GM12878 (cell line): ENCODE measurements around the gene SEMA4D. TPM values are rescaled to one million over a fixed set of nuclear protein-coding genes. Genes with fewer than 3 reads are reported as not detected.

Experiments
- ATAC-seq: fragments of 200-7000 bp; cut with Tn5 transposase; 3 replicates; pipeline ENCODE4 v1.9.1; 2020; ENCODE audit warnings: mild to moderate bottlenecking, moderate library complexity
- BruUV-seq: library from RNA; stranded (reverse); fragments of 400-500 nt; replicated peaks from 2 replicates; lab custom pipeline; 2021; lab: Mats Ljungman, UMichigan
- CTCF ChIA-PET: fragments of 300-600 bp; sonication (Branson Sonifier 250); formaldehyde crosslinking; extraction: SDS; loops from one replicate; lab custom pipeline; 2021; ENCODE audit warnings: inconsistent platforms; lab: Yijun Ruan, JAX
- POLR2A ChIA-PET: fragments of 350-600 bp; formaldehyde crosslinking; extraction: SDS; loops from one replicate; lab custom pipeline; 2021; ENCODE audit warnings: inconsistent platforms; lab: Charles Lee
- RAD21 ChIA-PET: fragments of 300-600 bp; sonication (Branson Sonifier 250); formaldehyde crosslinking; loops from one replicate; lab custom pipeline; 2023; ENCODE audit warnings: antibody characterized with exemption; ENCODE audit not compliant: unreplicated experiment; lab: Charles Lee
- SMC1A ChIA-PET: fragments of 300-600 bp; sonication (Branson Sonifier 250); formaldehyde crosslinking; loops from one replicate; lab custom pipeline; 2023; ENCODE audit not compliant: unreplicated experiment, uncharacterized antibody; lab: Charles Lee
- DNase-seq: peaks from one replicate; pipeline ENCODE4 v3.0.0-alpha.2; 2011; ENCODE audit warnings: low read depth, low spot score
- FAIRE-seq: peaks from 3 replicates; lab custom pipeline; 2011; peaks lifted over from hg19 to GRCh38; lab: Jason Lieb, UNC
- H2AFZ ChIP-seq: 2 replicates; pipeline ENCODE4 v1.6.0; 2011; ENCODE audit warnings: low read depth, low read length, control low read depth; ENCODE audit not compliant: control insufficient read depth
- H3K27ac ChIP-seq: 2 replicates; pipeline ENCODE4 v1.5.1; 2011; ENCODE audit warnings: control low read depth; ENCODE audit not compliant: control insufficient read depth, insufficient read depth
- H3K27me3 ChIP-seq, 2 experiments: replicated peaks in 1 of 2; 2 replicates each; pipeline versions ENCODE4 v1.6.0 to v1.6.1; 2011; ENCODE audit warnings: low read length in 1 of 2; ENCODE audit not compliant: control insufficient read depth in 2 of 2, insufficient read depth in 2 of 2
- H3K36me3 ChIP-seq, 2 experiments: 2 replicates each; pipeline ENCODE4 v1.5.1; 2011; ENCODE audit warnings: low read length in 1 of 2; ENCODE audit not compliant: control insufficient read depth in 2 of 2, insufficient read depth in 2 of 2
- H3K4me1 ChIP-seq: 2 replicates; pipeline ENCODE4 v1.6.1; 2011; ENCODE audit warnings: mild to moderate bottlenecking, low read length, moderate library complexity, mixed read lengths; ENCODE audit not compliant: control insufficient read depth, insufficient read depth
- H3K4me2 ChIP-seq: 2 replicates; pipeline ENCODE4 v1.6.0; 2011; ENCODE audit warnings: control low read depth; ENCODE audit not compliant: control insufficient read depth, insufficient read depth
- H3K4me3 ChIP-seq: fragments of 200-600 bp; sonication (generic); 2 replicates; pipeline ENCODE4 v1.5.1; 2016
- H3K79me2 ChIP-seq: 2 replicates; pipeline ENCODE4 v1.6.0; 2011; ENCODE audit warnings: low read length; ENCODE audit not compliant: control insufficient read depth, insufficient read depth
- H3K9ac ChIP-seq: 2 replicates; pipeline ENCODE4 v1.8.0; 2011; ENCODE audit warnings: low read length, control low read depth, mixed read lengths; ENCODE audit not compliant: control insufficient read depth, insufficient read depth
- H3K9me3 ChIP-seq: replicated peaks from 3 replicates; pipeline ENCODE4 v1.5.1; 2011; ENCODE audit warnings: mild to moderate bottlenecking, low read length; ENCODE audit not compliant: control insufficient read depth, insufficient read depth
- H4K20me1 ChIP-seq: 2 replicates; pipeline ENCODE4 v1.6.0; 2011; ENCODE audit not compliant: control insufficient read depth, insufficient read depth
- ZBTB40 ChIP-seq: fragments of 450-650 bp; IDR thresholded peaks from 2 replicates; pipeline ENCODE4 v1.6.1; 2016; ENCODE audit warnings: mild to moderate bottlenecking, moderate library complexity, borderline replicate concordance
- ZNF622 ChIP-seq: fragments of 450-650 bp; IDR thresholded peaks from 2 replicates; pipeline ENCODE4 v1.6.1; 2017; ENCODE audit warnings: mild to moderate bottlenecking, inconsistent platforms
- WGBS: methylation state at CpG from one replicate; pipeline ENCODE4 v1.1.6; 2016; ENCODE audit warnings: low lambda C conversion rate; ENCODE audit not compliant: insufficient replicate concordance, insufficient coverage; ENCODE audit errors: missing lambda C conversion rate; 5-methylcytosine and 5-hydroxymethylcytosine counted together
- in situ Hi-C: fragments of 300-500 bp; cut with MboI; formaldehyde crosslinking; loops from 9 replicates; pipeline ENCODE4 v1.14.3; 2018; ENCODE audit warnings: mixed read lengths
- intact Hi-C: fragments of 100-400 bp; cut with micrococcal nuclease; formaldehyde crosslinking; loops from one replicate; pipeline ENCODE4 v1.14.2; 2022; ENCODE audit not compliant: unreplicated experiment
- polyA plus RNA-seq, 11 experiments: library from polyadenylated mRNA; depleted of rRNA in 4 of 11; unstranded in 6 of 11; stranded (reverse) in 5 of 11; fragments of >200 nt; fragmentation: Nextera tagmentation in 4 of 11; fragmentation: Illumina TruSeq in 1 of 11; extraction: Ambion mirVana in 4 of 11; extraction: Trizol in 1 of 11; gene quantifications; 1 replicate in 1 of 11; 2 replicates in 10 of 11; pipeline versions ENCODE4 v1.2.1 to v1.2.3, GENCODE V29; 2011 to 2016; ENCODE audit warnings: inconsistent platforms in 2 of 11, missing spikeins in 2 of 11, low read depth in 1 of 11
- total RNA-seq, 4 experiments: library from RNA; depleted of rRNA in 3 of 4; stranded (reverse); fragments of >200 nt in 3 of 4; fragmentation: Illumina TruSeq in 1 of 4; extraction: Trizol in 1 of 4; gene quantifications; 2 replicates each; pipeline versions ENCODE4 v1.2.1 to v1.2.3, GENCODE V29; 2013 to 2021

SEMA4D gene
- total and polyA plus RNA-seq, 10 of the 15 experiments (the other 5 are each of a cell fraction or from before 2014, with no cell fraction given): 15.1 to 136 (median 39.6) TPM

DNA sequence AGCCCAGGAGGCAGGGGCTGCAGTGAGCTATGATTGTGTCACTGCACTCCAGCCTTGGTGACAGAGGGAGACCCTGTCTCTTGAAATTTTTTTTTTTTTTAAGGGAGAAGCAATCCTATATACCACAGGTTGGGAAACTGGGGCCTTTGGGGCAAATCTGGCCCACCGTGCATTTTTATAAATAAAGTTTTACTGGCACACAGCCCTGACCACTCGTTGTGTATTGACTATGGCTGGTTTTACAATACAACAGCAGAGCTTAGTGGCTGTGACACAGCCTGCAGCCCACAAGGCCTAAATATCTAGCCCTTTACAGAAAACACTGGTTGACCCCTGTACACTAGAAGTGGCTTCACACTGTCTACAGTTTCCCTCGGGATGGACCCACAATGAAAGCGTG, 121.6 kb downstream of the SEMA4D start:
- Histone ChIP-seq H3K4me1 (peaks cover 15% of the 10 kb centered on the region), H3K9me3 (no peaks in the 10 kb centered on the region), H2AFZ (no peak overlapping the region), H3K27me3 (no peaks in the 10 kb centered on the region), H3K36me3 (peaks cover 21 to 22% of the 10 kb centered on the region in 2 experiments; a peak in 3 of 4 replicates), H4K20me1 (no peaks in the 10 kb centered on the region; the same call in 1 of the 2 replicates), H3K27ac (no peak overlapping the region), H3K4me2 (no peak overlapping the region), H3K9ac (no peak overlapping the region), H3K4me3 (no peak overlapping the region), H3K79me2 (no peaks in the 10 kb centered on the region)
- intact Hi-C loops (no loop called here), in situ Hi-C loops (no loop called here)
- BruUV-seq: no TSS peak
- TF ChIP-seq ZNF622 (no peak), ZBTB40 (peak; percentile 66)
- DNase-seq: no peak
- no peak for FAIRE-seq
- SMC1A ChIA-PET: interaction anchor here (1.1 to 2.4 kb wide), 4 partner anchors 42 to 186 kb away, joined by 4 to 25 read pairs (median 5); no protein-coding TSS in a partner anchor
- POLR2A ChIA-PET: no interaction called here
- WGBS: 88% methylated on average over 4 of the region's 4 CpGs
- RAD21 ChIA-PET: interaction anchor here (1.4 to 2.6 kb wide), 2 partner anchors 36 to 173 kb away, joined by 4 to 39 read pairs; no protein-coding TSS in a partner anchor
- CTCF ChIA-PET: interaction anchor here (1.1 to 3.7 kb wide), 4 partner anchors 9 to 172 kb away, joined by 3 to 42 read pairs (median 4); no protein-coding TSS in a partner anchor
- ATAC-seq: no peak
